ENCODE measurements around the gene MYCN.
"Not testable (repeated sequence)": the region's sequence is repeated elsewhere in the genome, so short reads cannot be mapped to it uniquely, and the experiment has no call there.

The MYCN gene

DNA sequence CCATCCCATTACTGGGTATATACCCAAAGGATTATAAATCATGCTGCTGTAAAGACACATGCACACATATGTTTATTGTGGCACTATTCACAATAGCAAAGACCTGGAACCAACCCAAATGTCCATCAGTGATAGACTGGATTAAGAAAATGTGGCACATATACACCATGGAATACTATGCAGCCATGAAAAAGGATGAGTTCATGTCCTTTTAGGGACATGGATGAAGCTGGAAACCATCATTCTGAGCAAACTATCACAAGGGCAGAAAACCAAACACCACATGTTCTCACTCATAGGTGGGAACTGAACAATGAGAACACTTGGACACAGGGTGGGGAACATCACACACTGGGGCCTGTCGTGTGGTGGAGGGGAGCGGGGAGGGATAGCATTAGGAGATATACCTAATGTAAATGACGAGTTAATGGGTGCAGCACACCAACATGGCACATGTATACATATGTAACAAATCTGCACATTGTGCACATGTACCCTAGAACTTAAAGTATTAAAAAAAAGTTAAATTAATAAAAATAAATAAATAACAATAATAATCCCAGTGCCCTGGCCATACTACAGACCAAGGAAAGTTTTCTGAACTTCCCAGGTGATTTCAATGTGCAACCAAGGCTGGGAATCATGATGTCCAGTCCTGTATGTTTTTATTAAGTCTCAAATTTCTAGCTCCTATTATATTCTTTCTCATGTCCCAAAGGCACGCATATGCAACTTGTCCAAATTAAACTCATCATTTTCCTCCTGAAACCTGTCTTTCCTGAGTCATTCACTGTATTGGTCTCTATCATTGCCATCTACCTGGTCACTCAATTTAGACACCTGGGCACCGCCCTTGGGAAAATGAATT, 23.0 kb downstream of the MYCN start:
- DNase-seq, result not testable (repeated sequence)

DNA sequence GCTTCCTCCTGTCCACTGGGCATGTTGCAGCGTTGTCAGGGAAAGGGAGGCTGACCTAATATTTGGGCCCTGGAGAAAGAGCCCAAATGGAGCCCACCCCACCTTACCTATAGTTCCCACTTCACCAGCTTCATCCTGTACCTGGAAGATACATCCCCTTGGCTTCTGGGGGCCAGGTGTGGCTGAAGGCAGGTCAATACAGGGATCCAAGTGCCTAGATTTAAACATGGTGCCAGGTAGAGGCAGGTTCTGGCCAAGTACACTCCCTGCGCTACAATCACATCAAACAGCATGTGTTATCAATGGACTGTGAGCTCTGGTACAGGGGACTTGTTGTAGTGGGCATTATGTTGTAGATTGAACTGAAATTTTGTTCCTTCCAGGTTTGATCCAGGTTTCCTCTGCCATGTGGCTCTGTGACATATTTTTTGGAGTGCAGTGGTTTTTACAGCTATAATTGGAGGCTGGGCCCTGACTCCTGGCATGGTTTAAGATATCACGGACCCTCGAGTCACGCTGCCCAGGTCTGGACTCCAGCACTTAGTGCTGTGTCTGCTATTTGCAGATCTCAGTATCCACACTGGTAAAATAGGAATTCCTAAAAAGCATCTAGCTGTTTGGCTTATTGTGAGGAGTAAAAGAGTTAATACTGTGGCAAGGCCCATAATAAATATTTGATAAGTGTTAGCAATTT, 23.8 kb downstream of the MYCN start:
- DNase-seq, result no peak

DNA sequence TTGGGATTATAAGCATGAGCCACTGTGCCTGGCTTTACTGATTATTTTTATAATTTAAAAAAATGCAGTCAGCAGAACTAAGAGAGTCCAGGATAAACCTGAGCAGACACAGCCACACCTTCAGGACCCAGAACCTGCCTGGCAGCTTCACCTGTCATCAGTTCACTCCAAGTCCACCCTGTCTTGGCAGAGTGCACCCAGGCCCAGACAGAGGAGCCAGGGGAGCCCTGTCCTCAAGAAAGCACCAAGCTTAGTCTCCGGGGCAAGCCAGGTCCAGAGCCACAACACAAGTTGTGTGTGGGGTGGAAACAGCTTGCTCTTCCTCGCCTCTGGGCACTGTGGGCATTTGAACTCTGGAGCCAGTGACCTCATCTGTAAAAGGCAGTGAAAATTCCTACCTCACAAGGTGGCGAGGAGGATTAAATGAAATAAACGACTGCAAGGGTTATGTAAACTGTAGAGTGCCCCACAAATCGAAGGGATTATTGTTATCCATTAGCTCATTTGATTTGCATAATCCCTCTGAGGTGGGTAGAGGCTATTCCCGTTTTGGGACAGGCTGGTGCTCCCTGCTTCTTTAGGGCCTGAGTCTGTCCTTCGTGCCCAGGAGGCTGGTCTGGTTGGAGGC, 24.7 kb downstream of the MYCN start:
- DNase-seq, result peak in 1 of 2 experiments; percentile 26

DNA sequence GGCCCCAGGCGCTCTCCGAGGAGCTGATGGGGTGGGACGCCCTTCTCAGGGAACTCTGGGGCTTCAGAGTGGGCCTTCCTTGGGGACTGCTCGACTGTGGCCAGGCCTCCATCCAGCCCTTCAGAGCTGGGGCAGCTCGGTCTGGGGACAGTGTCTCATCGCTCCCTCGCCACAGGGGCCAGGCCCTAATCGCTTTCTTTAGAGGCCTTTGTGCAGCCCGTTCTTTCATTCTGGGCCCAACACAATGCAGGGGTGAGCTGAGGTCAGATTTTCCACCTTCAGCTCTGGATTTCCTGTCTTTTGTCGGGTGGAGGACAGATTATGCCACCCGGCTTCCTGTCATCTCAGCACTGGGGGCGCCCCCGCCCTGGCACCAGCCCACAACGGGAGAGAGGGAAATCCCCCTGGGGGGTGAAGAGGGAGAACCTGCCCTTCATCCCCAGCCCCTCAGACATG, 25.2 kb downstream of the MYCN start:
- DNase-seq, result no peak

DNA sequence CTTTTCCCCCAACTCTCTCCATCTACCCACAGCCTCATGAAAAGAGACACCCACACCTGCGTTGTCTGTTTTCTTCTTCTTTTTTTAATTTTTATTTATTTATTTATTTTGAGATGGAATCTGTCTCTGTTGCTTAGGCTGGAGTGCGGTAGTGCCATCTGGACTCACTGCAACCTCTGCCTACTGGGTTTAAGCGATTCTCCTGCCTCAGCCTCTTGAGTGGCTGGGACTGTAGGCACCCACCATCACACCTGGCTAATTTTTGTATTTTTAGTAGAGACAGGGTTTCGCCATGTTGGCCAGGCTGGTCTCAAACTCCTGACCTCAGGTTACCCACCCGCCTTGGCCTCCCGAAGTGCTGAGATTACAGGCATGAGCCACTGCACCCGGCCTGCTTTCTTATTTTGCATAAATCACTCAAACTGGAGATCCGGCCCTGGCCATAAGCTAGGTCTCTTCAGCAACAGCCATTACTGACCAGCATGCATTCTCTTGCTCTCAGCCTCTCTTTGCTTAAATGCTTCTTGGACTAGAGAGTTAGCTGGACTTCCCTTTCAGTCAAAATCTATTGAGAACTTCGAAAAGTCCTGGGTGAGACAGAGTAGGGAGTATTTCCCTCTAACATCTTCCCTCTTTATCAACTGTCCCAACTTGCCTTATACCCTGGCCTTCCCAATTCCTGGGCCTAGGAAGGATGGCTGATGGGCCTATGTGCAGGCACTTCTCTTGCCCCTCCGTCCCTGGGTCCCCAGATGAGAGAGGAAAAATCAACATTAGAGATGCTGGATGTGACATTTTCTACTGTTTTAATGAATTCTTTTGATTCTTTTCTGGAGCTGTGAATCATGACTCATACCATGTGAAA, 27.3 kb downstream of the MYCN start:
- no peak for DNase-seq

DNA sequence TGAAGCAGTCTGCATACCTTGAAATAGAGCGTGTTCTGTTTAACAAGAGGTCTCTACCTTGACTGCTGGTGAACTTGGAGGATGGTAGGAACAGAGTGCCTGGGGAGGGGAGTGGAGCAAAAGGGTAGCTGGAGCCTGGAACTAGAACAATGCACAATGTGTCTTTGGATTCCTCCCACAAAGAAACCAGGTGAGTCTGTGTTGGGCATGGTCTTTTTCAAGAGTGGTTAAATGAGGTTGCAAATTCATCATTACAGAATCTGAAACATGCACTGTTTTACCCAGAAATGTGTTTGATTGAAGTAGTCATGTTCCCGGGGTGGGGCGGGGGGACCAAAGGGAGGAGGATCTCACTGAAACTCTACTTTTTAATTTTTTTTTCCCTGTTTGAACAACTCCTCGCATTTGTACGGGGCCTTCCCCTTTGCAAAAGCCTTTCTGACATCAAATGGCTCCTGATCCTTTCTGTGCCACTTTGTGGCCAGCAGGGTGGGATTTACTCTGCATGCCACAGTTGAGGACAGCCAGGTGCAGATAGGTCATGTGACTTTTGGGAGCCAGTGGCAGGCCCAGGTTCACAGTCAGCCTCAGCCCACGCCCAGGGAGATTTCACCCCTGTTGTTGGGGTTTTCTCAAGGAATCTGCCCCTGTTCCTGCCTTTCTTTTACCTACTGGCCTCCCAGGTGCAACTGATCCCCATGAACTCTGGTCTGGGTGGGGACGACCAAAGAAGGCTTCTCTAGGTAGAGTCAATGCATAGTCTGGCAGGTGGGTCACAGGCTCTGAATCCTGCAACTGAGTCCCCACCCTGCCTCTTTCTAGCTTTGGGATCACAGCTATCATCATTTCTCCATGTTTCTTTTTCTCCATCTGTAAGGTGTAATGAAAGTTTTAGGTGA, 28.2 kb downstream of the MYCN start:
- DNase-seq, result no peak

DNA sequence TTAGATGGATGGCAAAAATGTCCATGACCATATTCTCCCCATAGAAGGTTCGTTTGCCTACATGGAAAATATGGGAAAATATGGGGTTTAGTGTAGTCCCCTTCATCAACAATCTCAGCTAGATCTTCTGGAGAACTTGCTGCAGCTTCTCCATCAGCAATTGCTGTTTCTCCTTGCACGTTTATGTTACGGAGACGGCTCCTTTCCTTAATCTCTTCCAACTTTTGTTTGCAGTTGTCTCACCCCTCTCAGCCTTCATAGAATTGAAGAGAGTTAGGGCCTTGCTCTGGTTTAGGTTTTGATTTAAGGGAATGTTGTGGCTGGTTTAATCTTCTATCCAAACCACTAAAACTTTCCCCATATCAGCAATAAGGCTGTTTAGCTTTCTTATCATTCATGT, 28.9 kb downstream of the MYCN start:
- no peak for DNase-seq

DNA sequence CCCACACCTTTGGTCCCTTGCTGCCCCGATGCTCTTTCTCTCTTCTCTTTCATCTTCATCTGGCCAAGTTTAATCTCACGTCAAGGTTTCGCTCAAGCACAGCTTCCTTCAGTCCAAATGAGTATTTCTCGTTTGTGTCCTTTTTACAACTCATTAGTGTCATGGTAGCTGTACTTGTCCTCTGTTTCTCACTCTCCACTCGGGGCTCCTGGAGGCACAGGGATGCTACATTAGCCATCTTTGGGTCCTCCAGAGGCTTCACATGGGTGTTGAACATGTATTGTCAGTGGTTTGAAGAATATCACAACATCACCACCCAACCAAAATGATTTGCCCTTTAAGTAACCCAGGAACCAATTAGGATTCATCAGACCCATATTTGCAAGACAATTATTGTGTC, 30.4 kb downstream of the MYCN start:
- DNase-seq, result no peak

DNA sequence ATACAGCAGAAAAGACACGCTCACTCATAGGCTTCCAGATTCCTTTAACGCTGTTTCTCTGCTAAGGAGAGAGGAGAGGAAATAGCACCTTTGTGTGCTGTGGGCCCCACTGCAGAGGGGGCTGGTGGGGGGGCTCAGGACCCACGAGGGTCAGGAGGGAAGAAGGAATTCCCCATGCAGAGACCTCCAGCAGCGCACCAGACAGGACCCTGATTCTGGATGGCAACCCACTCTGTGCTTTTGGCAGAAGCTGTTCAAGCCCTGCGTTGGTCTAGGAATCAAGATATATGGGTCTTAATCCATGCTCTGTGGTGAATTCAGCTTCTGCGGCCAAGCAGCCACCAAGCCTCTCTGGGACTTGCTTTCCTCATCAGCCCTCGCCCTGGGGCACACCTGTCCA, 31.0 kb downstream of the MYCN start:
- DNase-seq, result no peak

DNA sequence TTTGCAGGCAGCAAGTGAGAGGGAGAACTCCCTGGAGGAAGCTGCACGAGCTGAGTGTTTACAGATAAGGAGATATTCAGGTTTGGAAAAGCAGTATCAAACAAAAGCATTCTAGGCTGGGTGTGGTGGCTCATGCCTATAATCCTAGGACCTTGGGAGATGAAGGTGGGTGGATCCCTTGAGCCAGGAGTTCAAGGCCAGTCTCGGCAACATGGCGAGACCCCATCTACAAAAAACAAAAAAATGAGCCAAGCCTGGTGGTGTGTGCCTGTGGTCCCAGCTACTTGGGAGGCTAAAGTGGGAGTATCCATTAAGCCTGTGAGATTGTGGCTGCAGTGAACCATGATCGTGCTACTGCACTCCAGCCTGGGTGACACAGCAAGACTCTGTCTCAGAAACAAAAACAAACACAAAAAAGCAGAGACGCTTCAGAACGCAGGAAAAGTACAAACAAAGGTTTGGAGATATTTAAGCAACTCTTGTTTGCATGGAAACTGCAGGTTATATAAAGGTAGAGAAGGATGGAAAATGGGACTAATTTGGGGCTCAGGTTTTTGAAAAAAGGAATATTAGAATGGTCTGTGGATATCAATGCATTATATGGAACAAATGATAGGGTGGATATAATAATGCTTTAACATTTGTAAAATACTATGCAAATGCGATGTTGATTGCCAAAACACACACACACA, 31.6 kb downstream of the MYCN start:
- no peak for DNase-seq

DNA sequence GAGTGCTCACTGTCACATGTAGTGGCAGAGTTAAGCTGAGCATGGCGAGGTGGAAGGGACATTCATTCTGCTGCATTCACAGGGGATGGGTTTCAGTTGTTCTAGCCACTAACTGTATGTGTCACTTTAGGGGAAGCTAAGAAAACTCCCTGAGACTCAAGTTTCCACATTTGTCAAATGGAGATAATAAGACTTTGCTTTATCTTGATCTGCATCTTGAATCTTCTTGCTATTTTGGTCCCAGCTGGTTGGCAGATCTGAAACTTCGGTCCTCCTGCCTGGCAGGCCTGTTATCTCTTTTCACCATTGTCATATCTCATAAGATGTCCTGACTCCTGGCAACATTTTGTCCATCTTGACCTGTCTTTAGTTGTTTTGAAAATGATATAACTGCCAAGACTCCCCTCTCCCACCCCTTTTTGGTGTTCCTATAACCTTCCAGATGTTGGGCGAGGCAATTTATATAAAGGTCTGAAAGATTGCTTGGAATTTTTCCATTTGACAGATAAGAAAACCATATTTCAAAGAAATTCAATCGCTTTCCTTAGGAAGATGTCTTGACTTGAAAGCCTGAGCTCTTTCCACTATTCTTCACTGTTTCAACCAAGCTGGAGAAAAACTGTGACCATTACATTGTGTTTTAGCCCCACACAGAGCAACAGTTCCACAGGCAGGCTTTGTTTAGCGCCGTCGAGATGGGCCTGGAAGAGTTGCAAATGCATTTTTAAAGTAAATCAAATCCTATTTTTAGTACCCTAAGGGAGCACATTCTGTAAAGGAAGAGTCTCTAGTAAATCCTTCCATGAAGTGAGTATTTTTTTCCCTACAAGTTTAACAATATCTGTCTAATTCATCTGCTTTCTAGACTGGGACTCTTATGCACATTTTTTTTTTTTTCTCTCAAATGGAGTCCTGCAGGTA, 33.4 kb downstream of the MYCN start:
- DNase-seq, result no peak

DNA sequence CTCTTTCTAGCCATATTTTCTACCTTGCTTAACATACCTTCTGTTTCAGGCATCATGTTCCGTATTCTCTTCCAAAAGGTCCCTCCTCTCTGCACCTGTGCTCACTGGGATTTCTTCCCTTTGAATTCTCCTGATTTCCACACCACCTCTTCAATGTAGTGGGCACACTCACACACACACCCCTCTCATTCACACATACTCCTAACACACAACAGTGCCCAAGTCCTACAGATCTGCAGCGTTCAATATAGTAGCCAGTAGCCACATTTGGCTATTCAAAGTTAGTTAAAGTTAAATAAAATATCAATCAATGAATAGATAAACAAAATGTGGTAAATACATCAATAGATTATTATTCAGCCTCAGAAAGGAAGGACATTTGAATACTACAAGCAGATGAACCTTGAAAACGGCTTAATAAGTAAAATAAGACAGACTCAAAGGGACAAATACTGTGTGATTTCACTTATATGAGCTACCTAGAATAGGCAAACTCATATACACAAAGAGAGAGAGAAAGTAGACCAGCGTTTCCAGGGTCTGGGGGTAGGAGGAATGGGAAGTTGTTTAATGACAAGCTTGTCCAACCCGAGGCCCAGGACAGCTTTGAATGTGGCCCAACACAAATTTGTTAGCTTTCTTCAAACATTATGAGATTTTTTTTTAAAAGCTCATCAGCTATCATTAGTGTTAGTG, 34.4 kb downstream of the MYCN start:
- DNase-seq, result no peak

DNA sequence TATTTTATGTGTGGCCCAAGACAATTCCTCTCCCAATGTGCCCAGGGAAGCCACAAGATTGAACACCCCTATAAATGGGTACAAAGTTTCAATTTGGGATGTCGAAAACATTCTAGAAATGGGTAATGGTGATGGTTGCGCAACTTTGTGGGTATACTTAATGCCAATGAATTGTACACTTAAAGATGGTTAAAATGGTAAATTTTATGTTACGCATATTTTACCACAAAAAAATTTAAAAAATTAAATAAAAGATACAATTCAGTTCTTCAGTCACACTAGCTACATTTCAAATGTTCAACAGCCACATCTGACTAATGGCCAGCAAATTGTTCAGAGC, 34.9 kb downstream of the MYCN start:
- DNase-seq, result no peak

DNA sequence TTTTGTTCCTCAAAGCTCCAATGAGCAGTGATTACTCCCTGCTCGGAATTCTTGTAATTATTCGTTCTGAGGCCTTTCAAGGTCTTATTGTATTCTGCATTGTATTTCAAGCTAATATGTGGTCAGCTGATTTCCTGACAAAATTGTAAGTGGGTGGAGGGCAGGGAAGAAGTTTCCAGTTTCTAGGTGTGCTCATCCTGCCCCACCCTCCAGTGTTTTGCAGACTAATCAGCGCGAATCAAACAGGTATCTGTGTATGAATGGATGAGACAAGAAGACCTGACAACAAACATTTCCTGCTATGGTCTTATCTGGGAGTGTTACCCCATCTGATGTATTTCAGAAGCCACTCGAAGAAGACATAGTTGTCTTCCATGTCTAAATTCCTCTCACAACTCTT, 35.3 kb downstream of the MYCN start:
- DNase-seq, result no peak

DNA sequence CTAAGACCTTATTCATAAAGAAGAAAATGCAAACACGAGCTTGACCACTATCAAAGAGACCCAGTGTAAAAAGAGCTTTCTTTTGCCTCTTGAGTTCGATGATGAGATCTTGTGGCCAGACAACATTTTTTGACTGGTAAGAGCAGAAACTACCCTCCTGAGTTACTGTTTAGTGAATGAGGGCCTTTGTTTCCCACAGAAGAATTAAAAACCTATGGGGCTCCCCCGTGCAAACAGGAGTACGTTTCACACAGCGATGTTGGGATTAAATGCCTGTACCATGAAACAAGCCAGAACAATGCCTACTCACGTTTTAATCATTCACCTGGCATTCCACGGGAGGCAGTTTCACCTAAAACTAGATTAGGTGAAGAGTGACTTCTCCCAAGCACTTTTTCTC, 36.0 kb downstream of the MYCN start:
- DNase-seq, result no peak

DNA sequence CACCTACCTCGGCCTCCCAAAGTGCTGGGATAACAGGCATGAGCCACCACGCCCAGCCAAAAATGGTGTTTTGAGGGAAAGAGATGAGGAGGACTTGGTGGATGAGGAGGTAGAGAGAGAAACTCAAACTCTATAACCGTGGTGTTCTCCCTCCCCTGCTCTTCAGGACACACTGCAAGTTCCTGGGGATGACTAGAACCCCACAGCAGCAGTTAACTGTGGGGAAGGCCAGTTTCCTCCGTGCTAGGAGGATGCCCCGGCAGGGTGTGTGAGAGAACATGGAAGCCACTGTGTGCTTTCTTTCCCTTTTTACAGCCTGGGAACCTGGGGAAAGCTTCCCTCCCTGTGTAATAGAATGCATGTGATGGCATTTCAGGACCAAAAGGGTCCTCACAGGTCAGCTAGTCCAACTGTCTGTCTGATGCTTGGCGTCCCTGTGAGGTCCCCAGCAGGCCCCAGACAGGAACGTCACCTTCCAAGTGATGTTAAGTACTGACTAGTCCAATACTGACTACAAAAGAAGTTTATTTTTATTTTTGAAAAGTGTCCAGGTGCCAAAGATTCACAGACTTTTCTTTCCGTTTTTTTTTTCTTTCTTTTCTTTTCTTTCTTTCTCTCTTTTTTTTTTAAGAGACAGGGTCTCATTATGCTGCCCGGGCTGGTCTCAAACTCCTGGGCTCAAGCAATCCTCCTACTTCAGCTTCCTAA, 38.9 kb downstream of the MYCN start:
- no peak for DNase-seq

DNA sequence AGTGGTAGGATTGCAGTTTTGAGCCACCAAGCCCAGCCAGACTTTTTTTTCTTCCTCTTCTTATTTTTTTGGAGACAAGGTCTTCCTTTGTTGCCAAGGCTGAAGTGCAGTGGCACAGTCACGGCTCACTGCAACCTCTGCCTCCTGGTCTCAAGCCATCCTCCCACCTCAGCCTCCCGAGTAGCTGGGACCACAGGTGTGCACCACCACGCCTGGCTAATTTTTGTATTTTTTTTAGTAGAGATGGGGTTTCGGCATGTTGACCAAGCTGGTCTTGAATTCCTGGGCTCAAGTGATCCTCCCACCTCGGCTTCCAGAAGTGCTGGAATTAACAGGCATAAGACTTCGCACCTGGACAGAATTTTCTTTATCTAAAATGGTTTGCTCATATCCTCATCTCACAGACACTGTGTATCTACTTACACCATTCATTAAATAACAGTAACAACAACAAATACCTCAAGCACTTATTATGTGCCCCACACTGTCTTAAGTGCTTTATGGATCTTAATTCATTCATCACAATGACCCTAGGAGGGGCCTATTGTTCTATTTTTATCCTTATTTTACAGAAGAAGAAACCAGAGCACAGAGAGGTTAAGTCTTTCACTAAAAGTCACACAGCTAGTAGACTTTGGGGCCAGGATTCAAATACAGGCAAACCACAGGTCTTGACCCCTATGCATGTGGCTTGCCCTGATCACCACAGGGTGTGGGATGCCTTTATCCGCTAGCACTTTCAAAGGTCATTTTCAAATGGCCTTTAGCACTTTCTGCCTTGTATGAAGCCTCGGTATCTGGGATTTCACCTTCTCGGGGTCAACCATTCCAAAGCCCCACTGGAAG, 39.6 kb downstream of the MYCN start:
- no peak for DNase-seq

DNA sequence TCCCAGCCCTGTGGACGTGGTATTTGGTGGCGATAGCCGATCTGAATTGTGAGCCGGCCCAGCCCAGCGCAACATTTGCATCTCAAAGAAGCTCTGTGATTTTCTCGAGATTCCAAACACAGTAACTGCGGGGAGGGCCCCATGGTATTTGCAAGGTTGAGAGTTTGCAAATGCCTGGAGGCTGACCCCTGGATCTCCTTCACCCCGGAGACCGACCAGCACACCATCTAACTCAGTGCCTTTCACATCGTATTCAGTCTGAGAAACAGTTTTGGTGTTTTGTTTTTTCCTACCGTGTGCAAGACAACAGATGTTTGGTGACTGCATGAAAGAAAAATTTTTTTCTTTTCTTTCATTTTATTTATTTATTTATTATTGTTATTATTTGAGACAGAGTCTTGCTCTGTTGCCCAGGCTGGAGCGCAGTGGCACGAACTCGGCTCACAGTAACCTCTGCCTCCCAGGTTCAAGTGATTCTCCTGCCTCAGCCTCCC, 40.3 kb downstream of the MYCN start:
- DNase-seq, result no peak

Data from NCI-H524 (cell line).